ENCODE measurements around the gene MGAT5B. TPM values are rescaled to one million over a fixed set of nuclear protein-coding genes. Genes with fewer than 3 reads are reported as not detected.

Gene MGAT5B
- total RNA-seq, 4 donors from 2014 or later, result 0.59 to 3.3 (median 1.5) TPM; not detected in 1

- Histone ChIP-seq H3K27ac (no peak overlapping the region), H3K4me1 (no peaks in the 10 kb centered on the region), H3K9me3 (no peaks in the 10 kb centered on the region), H3K27me3 (no peaks in the 10 kb centered on the region), H3K4me3 (no peak overlapping the region), H3K36me3 (no peaks in the 10 kb centered on the region)
- TF ChIP-seq CTCF (IDR thresholded peaks at IDR 0.05), result no peak
- no peak for TF ChIP-seq POLR2A (IDR thresholded peaks at IDR 0.05)
- intact Hi-C loops (cut with DNase I; ENCODE audit: low total_unique reads), result no loop called here
- no peak for DNase-seq
Measured at GRCh38 chr17:76887802-76888201, 19.6 kb downstream of the MGAT5B start.

GRCh38 chr17:76888661-76889060 is 20.5 kb downstream of the MGAT5B start:
- H3K27ac ChIP-seq, result no peak overlapping the region
- intact Hi-C loops (cut with DNase I; ENCODE audit: low total_unique reads), result no loop called here
- DNase-seq, result no peak
- no peaks in the 10 kb centered on the region for H3K27me3 ChIP-seq
- H3K4me1 ChIP-seq, result no peaks in the 10 kb centered on the region
- H3K9me3 ChIP-seq, result no peaks in the 10 kb centered on the region
- TF ChIP-seq POLR2A (IDR thresholded peaks at IDR 0.05) (no peak), CTCF (IDR thresholded peaks at IDR 0.05) (no peak)
- H3K36me3 ChIP-seq, result no peaks in the 10 kb centered on the region
- no peak overlapping the region for H3K4me3 ChIP-seq

GRCh38 chr17:76889323-76889722 is 21.1 kb downstream of the MGAT5B start:
- intact Hi-C loops (cut with DNase I; ENCODE audit: low total_unique reads), result no loop called here
- Histone ChIP-seq H3K4me1 (no peaks in the 10 kb centered on the region), H3K27me3 (no peaks in the 10 kb centered on the region), H3K27ac (no peak overlapping the region), H3K36me3 (no peaks in the 10 kb centered on the region), H3K9me3 (no peaks in the 10 kb centered on the region), H3K4me3 (no peak overlapping the region)
- TF ChIP-seq CTCF (IDR thresholded peaks at IDR 0.05) (no peak), POLR2A (IDR thresholded peaks at IDR 0.05) (no peak)
- DNase-seq, result no peak

- Histone ChIP-seq H3K4me1 (no peaks in the 10 kb centered on the region), H3K36me3 (no peaks in the 10 kb centered on the region), H3K27ac (no peak overlapping the region), H3K27me3 (no peaks in the 10 kb centered on the region), H3K4me3 (no peak overlapping the region), H3K9me3 (no peaks in the 10 kb centered on the region)
- no peak for TF ChIP-seq CTCF (IDR thresholded peaks at IDR 0.05)
- TF ChIP-seq POLR2A (IDR thresholded peaks at IDR 0.05), result no peak
- intact Hi-C loops (cut with DNase I; ENCODE audit: low total_unique reads), result no loop called here
- no peak for DNase-seq
Measured at GRCh38 chr17:76892329-76892728, 24.1 kb downstream of the MGAT5B start.

GRCh38 chr17:76893623-76894334 is 25.6 kb downstream of the MGAT5B start:
- DNase-seq, result no peak
- Histone ChIP-seq H3K27ac (no peak overlapping the region), H3K9me3 (no peaks in the 10 kb centered on the region), H3K27me3 (no peaks in the 10 kb centered on the region), H3K4me1 (no peaks in the 10 kb centered on the region), H3K36me3 (no peaks in the 10 kb centered on the region), H3K4me3 (no peak overlapping the region)
- intact Hi-C loops (cut with DNase I; ENCODE audit: low total_unique reads), result no loop called here
- TF ChIP-seq CTCF (IDR thresholded peaks at IDR 0.05) (no peak), POLR2A (IDR thresholded peaks at IDR 0.05) (no peak)
